EL (cell line): ENCODE measurements around the gene KHNYN.

ENCODE experiments used
- DNase-seq: peaks from one replicate; pipeline ENCODE4 v3.0.0-alpha.2; 2016

The KHNYN gene

GRCh38 chr14:24425704-24426103 is 4.0 kb upstream of the KHNYN start:
- peak; percentile 69 for DNase-seq

DNA sequence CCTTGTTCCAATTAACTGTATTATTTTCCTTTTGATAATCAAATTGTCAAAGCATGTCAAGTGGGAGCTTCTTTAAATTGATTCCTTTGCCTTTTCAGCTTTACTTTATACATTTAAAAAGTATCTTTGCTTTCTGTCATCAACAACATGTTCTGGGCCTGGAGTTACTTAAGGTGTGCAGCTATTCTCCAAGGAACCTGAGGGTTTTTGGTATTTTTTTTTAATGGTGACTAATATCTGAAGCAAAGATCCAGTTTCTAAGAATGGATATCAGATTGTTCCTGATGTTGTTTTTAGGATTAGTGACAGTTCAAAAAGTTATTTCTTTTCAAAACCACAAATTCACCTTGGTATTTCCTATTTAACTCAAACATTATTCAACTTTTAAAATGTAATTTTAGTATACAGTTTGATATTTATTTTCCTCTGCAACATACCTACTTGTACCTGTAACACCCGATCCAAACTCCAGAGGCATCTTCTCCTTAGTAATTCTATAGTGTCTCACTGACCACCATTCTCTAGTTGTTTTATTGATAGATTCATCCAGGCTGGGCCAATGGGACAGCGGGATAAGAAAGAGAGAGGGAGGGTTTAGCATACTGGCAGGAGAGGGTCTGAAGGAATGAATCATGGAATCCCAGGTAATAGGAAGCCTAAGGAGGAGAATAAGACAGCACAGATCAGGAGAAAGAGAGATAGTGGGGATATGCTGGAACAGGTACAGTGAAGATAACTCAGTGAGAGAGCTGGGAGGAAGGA is 3.4 kb upstream of the KHNYN start:
- DNase-seq, result no peak

- DNase-seq, result no peak
These were observed 2.7 kb upstream of the KHNYN start for GRCh38 chr14:24426912-24427536.

DNA sequence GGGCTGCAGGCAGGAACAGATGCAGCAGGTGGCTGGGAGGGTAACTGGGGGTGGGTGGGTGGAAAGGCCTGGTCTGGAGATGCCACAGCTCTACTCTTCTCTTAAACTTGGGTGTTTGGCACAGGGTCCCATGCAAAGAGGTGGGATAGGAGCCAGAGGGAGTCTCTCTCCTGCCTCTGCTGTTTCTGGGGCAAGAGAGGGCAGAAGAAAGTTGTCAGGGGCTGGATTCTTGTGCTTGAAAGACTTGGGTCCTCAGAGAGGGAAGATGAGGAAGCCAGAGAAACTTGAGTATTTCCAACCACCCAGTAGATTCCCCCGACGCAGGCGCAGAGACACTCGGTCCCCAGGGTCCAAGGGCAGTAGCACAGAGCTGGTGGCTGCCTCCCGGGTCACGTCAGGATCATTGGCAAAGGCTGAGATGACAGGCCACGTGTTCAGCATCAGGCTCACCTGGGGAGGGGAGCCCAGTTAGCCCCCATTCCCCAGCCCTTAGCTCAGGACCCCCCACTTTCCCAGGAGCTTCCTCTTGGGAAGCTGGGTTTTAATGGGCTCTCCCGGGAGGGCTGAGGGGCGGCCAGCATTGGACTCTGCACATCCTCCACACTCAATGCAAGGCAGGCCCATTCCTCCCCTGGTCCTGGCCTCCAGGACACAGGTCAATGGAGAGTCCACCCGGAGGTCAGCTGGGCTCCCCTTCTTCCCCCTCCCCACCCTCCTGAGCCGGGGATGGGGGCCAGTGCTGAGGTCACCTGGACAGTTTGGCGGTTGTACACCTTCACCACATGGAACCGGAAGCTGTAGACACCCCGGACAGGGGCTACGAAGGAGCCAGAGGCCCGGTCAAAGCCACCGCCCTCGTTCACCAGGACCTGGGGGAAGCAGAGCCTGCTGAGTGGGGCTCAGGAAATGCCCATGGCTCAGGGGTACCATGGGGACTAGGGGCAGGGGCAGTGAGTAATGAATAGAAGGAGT is 1.9 kb upstream of the KHNYN start:
- no peak for DNase-seq

GRCh38 chr14:24428628-24429394 is 943 bp upstream of the KHNYN start:
- no peak for DNase-seq

DNA sequence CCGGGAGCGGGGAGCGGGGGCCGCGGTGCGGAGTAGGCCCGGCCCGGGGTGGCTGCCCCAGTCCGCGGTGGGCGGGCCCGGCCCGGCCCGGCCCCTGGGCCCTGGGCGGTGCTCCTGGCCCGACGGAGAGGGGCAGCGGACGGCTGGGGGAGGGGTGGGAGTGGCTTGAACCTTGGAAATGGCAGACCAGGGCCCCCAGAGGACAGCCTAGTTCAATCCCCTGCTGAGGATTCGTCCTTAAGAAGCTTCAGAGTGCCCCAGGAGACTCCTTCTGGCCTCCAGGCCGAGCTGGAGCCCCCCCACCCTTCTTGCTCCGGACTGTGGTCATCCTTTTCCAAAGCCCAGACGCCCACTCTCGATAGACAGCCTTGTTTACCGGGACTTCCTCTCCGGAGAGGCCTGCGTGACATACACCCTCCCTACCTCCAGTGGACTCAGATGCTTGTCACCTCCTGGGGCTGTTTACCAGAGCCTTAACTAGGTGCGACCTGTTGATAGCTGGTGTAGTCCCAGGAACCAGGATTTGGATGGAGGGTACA is 458 bp downstream of the KHNYN start:
- DNase-seq, result peak; percentile 86

DNA sequence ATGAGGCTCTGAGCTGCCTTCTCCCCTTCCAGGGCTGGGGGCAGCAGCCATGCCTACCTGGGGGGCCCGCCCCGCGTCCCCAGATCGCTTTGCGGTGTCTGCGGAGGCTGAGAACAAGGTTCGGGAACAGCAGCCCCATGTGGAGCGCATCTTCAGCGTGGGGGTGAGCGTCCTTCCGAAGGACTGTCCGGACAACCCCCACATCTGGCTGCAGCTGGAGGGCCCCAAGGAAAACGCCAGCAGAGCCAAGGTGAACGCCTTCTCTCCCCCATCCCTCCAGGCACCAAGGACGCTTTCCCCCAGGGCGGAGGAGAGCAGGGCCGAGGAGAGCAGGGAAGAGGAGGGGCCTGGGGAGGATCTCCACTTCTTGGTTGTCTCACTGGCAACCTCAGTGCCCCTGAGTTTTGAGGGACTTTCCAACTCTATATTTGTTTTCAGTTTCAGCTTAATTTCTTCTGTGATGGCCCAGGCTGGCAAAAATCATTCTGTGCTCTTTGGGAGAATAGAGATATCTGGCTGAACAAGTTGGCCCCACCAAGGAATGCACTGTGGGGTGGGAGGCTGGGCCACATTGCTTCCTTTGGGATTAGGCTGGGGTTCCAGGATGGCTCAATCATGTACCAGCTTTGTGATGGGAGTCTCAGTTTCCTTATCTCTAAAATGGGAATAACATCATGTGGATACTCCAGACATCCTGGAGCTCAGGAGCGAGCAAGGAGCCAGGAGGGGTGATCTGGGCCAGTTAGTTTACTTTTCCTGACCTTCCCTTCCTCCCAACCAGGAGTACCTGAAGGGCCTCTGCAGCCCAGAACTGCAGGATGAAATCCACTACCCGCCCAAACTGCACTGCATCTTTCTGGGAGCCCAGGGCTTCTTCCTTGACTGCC is 1.2 kb downstream of the KHNYN start:
- DNase-seq, result peak; percentile 69

- peak; percentile 95 for DNase-seq
These were observed 2.0 kb downstream of the KHNYN start for GRCh38 chr14:24431569-24432258.

- no peak for DNase-seq
These were observed 2.7 kb downstream of the KHNYN start for GRCh38 chr14:24432259-24433131.

DNA sequence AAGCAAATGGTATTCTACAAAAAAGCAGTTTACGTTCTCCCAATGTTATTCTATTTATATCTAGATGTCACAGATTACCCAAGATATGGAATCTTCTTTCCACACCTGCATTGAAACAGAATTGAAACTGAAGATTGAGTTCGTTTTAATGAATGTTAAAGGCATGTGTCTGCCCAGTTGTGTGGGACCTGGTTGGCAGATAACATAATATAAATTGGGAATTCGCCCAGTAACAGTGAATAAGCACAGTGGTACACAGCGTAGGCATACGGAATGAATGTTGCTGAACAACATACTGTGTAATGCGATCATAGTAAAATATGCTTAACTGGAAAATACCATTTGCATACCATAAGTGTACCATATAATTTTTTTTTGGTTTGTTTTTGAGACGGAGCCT is 4.3 kb downstream of the KHNYN start:
- no peak for DNase-seq

- DNase-seq, result no peak
These were observed 4.9 kb downstream of the KHNYN start for GRCh38 chr14:24434676-24435075.

DNA sequence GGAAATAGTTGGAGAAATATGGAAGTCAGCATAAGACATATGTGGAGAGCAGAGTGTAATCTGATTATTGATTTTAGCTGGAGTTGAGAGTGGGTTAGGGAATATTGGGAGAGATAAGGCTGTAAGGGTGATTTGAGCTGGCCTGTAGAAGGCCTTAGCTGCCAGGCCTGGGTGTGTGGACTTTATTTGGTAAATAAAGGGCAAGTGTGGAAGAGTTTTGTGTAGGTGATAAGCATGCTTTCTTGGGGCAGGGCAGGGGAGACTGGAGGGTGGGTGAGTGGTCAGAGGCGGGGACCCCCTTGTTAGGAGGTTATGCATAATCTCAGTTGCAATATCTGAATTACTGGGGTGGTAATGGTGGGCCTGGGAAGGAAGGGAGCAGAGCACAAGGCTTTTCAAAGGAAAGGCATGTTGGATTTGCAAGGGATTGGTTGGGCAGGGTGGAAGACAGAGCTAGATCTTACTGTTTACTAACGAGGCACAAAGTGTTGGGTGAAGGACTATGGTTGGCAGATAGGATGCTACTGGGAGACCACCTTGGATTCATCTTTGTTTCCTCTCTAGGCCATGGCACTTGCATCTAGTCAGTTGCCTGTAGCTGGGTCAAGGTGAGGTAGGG is 5.5 kb downstream of the KHNYN start:
- no peak for DNase-seq

DNA sequence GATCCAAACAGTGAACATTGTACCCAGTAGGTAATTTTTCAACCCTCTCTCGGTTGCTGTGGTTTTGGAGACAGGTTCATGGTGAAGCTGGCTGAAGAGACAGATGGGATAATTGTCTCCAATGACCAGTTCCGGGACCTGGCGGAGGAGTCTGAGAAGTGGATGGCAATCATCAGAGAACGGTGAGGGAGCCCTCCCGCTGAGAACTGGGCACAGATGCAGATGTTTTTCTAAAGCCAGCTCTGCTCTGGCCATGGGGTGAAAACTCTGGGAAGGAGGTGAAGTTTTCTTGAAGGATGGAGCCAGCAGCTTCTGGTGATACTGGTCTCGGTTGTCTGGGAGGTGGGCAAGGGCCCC is 6.2 kb downstream of the KHNYN start:
- no peak for DNase-seq

- DNase-seq, result peak; percentile 81
These were observed 6.7 kb downstream of the KHNYN start for GRCh38 chr14:24436355-24437019.

GRCh38 chr14:24437020-24437735 is 7.4 kb downstream of the KHNYN start:
- no peak for DNase-seq

GRCh38 chr14:24437736-24438067 is 7.9 kb downstream of the KHNYN start:
- DNase-seq, result no peak

DNA sequence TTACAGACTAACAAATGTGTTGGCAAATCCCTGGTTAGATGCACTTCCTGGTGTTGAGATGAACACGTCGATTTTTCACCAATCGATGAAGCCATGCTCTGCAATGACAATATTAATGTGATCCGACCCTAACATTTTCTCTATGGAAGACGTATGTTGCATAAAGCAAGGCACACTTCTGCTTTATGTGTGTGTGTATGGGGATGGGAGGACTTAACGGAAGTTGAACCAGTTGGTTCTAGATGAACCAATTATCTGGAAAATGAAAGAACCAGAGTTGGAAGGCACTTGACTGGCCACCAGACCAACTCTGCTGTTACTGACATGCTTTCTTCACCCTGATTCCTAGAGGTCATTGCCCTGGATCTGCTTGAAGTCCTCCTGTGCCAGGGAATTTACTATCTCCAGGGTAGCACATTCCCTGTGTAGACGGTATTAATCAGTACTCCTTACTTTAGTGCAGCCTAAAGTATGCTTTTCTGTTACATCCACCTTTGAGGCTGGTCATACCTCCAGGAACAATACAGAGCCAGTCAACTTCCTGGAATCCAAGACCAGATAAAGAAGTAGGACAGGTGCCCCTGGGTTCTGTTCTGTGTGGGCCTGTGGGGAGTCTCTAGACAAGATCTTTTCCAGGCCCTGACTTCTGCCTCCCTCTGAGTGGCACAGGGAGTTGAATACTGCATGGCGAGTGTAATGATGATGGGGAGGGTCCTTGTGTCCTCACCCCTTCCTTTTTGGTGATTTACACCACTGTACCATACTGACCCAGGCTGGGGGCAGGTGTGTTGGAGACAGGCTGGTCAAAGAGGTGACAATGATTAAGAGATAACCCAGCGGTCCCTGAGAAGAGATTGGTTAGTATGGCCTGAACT is 8.7 kb downstream of the KHNYN start:
- no peak for DNase-seq
